ENCODE results near the gene CRX.
A peak's percentile ranks its signal among the peaks of the same experiment; 100 is the strongest.
"Not testable (repeated sequence)": the region's sequence is repeated elsewhere in the genome, so short reads cannot be mapped to it uniquely, and the experiment has no call there.

Gene CRX

GRCh38 chr19:47860602-47861297, 39.0 kb downstream of the CRX start:
- no peak for DNase-seq

GRCh38 chr19:47861630-47862029, 39.9 kb downstream of the CRX start:
- no peak for DNase-seq

DNA sequence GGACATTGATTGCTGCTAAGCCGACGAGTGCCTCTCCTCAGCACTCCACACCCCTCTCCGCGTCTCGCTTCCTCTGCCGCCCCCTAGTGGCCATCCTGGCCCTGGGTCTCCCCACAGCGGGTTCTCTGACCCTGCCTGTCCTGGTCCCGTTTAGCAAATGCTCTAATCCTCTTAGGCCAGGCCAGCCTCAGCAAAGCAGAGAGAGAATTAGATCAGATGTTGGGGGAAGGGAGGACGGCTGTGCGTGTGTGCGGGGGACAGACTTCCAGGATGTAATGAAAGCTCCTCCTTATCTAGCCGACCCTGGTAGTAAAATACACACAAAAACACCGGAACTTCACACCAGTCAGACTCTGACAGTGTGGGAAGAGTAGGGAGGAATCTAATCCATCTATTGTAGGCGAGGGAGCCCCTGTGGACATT, 41.8 kb downstream of the CRX start:
- DNase-seq = peak; percentile 25 to 42

DNA sequence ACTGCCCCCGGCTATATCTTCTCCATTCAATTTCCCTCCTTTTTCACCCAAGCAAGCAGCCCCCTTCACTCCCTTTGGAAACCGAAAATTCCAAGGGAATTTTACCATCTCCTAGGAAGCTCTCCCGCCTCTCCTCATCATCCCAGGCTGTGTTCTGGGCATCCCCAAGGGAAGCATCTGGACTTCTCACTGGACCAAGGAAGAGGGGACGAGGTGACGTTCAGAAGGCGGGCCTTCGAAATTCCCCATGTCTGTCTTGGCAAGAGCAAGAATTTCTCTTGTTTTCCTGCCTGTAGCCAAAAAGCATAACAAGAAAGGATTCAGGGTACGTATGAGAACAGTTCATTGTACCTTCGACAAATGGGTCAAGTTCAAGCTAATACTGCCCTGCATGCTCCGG, 43.4 kb downstream of the CRX start:
- DNase-seq = no peak

GRCh38 chr19:47878906-47879305, 57.2 kb downstream of the CRX start:
- no peak for DNase-seq

DNA sequence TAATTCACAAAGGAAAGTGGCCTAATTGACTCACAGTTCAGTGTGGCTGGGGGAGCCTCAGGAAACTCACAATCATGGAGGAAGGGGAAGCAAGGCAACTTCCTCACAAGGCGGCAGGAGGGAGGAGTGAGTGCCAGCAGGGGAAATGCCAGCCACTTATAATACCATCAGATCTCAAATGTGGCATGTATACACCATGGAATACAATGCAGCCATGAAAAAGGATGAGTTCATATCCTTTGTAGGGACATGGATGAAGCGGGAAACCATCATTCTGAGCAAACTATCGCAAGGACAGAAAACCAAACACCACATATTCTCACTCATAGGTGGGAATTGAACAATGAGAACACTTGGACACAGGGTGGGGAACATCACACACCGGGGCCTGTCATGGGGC, 57.6 kb downstream of the CRX start:
- DNase-seq = not testable (repeated sequence)

- no peak for DNase-seq
Observed at GRCh38 chr19:47881757-47882156, 60.0 kb downstream of the CRX start.

GRCh38 chr19:47882890-47883289, 61.2 kb downstream of the CRX start:
- no peak for DNase-seq

- no peak for DNase-seq
Observed at GRCh38 chr19:47885067-47885463, 63.3 kb downstream of the CRX start.

GRCh38 chr19:47886010-47886559, 64.3 kb downstream of the CRX start, which contains the start of gene SULT2A1:
Gene SULT2A1, minus strand, starts transcription at chr19:47886315. Its CDS starts 58 bp downstream, at chr19:47886257.
- DNase-seq = no peak

- DNase-seq = no peak
Observed at GRCh38 chr19:47890865-47891621, 69.3 kb downstream of the CRX start.

DNA sequence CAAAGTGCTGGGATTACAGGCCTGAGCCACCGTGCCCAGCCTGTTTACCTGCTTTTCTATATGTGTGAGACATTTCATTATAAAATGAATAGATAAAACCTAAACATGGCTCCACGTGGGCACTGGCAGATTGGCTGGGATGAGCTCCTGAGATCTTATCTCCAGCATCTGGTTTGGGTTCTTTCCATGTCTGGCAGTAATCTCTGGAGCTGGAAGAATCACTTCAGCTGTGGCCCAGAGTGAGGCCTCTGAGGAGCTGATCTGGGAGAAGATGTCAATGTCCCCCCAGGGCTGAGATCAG, 69.8 kb downstream of the CRX start:
- DNase-seq = no peak

DNA sequence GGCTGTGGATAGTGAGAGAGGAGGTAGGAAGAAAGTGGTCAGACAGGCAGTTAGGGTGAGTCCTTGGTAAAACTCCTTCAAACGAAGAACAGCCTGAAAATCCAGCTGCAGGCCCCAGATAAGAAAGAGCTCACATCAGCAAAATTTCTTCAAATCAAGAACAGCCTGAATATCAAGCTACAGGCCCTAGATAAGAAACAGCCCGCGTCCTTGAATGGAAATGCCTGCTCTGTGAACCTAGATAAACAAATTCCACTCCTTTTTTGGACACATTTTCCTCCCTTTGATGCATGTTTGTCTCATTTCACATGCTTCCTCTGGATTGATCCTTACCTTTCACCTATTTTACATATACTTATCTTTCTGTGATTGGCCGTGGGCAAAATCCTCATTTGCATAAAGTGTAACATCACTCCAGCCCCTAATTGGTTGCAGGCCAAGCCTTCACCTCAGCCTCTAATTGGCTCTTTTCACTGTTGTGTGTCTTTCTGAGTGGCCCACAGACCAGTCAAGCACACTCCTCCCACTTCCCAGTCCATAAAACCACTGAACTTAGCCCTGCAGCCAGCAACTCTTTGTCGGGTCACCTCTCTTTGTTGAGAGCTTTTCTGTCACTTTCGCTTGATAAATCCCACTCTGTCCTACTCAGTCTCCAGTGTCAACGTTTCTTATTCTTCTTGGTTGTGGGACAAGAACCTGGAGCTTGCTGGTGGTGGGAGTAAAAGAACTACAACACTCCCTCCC, 70.4 kb downstream of the CRX start:
- DNase-seq = no peak

Data from NCI-H187 (cell line).